Measurements from ENCODE around the gene OPCML.

Gene OPCML

DNA sequence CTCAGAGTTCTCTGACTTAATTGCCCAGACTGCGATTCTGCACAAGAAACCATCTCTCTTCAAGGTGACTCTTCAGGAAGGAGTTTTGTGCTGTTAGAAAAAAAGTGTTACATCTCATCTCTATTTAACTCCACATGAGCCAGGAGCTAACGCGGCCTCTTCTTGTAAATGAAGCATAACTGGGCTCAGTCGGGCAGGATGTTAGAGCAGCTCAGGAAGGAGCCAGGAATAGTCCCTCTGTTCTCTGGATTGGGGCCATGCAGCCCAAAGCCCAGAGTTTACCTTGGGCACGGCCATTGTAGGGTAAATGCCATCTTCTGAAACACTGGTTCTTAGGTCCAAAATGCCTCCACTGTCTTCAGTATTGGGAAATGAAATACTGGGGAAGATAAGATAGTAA lies 760.6 kb downstream of the OPCML start:
- TF ChIP-seq ZFX (IDR thresholded peaks at IDR 0.05; ENCODE audit: borderline replicate concordance) (no peak), CTCF (IDR thresholded peaks at IDR 0.05) (no peak)

GRCh38 chr11:132770829-132771530 lies 761.3 kb downstream of the OPCML start:
- H3K27ac ChIP-seq = no peak overlapping the region
- TF ChIP-seq ZFX (IDR thresholded peaks at IDR 0.05; ENCODE audit: borderline replicate concordance) (no peak), CTCF (IDR thresholded peaks at IDR 0.05) (no peak)

More for the DNA sequence above, 760.6 kb downstream of the OPCML start:
- H3K27ac ChIP-seq = no peak overlapping the region

- H3K27ac ChIP-seq = no peak overlapping the region
- no peak for TF ChIP-seq CTCF (IDR thresholded peaks at IDR 0.05)
- no peak for TF ChIP-seq ZFX (IDR thresholded peaks at IDR 0.05; ENCODE audit: borderline replicate concordance)
These were observed 768.8 kb downstream of the OPCML start for GRCh38 chr11:132763503-132763902.

GRCh38 chr11:132755934-132756333 lies 776.4 kb downstream of the OPCML start:
- TF ChIP-seq CTCF (IDR thresholded peaks at IDR 0.05) (no peak), ZFX (IDR thresholded peaks at IDR 0.05; ENCODE audit: borderline replicate concordance) (no peak)
- no peak overlapping the region for H3K27ac ChIP-seq

GRCh38 chr11:132751516-132752250 lies 780.6 kb downstream of the OPCML start:
- TF ChIP-seq ZFX (IDR thresholded peaks at IDR 0.05; ENCODE audit: borderline replicate concordance) = no peak
- H3K27ac ChIP-seq = no peak overlapping the region

GRCh38 chr11:132746305-132746704 lies 786.0 kb downstream of the OPCML start:
- TF ChIP-seq CTCF (IDR thresholded peaks at IDR 0.05) = no peak
- TF ChIP-seq ZFX (IDR thresholded peaks at IDR 0.05; ENCODE audit: borderline replicate concordance) = no peak
- no peak overlapping the region for H3K27ac ChIP-seq

- H3K27ac ChIP-seq = no peak overlapping the region
- TF ChIP-seq CTCF (IDR thresholded peaks at IDR 0.05) (no peak), ZFX (IDR thresholded peaks at IDR 0.05; ENCODE audit: borderline replicate concordance) (no peak)
These were observed 787.0 kb downstream of the OPCML start for GRCh38 chr11:132745306-132745705.
